Stimulated activated CD8-positive, alpha-beta memory T cell treated with anti-CD3 and anti-CD28 coated beads, Interleukin-15, amount 100 ng/mL, for 1 hour (primary cell): ENCODE results near the gene SHKBP1.
"Not testable (repeated sequence)": the region's sequence is repeated elsewhere in the genome, so short reads cannot be mapped to it uniquely, and the experiment has no call there.

ENCODE experiments used
- DNase-seq: peaks from one replicate; pipeline ENCODE4 v3.0.0-alpha.2; 2020; ENCODE audit warnings: low read depth

The SHKBP1 gene

DNA sequence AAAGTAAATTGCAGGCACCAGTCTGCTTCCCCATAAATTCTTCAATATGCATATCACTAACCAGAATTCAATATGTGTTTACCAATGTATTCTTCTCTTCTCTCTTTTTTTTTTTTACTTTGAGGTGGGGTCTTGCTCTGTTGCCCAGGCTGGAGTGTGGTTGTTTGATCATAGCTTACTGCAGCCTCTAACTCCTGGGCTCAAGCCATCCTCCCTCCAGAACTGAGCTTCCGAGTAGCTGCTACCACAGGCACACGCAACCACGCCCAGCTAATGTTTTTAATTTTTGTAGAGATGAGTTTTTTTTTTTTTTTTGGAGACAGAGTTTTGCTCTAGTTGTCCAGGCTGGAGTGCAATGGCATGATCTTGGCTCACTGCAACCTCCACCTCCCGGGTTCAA lies 41.3 kb downstream of the SHKBP1 start:
- DNase-seq = no peak

DNA sequence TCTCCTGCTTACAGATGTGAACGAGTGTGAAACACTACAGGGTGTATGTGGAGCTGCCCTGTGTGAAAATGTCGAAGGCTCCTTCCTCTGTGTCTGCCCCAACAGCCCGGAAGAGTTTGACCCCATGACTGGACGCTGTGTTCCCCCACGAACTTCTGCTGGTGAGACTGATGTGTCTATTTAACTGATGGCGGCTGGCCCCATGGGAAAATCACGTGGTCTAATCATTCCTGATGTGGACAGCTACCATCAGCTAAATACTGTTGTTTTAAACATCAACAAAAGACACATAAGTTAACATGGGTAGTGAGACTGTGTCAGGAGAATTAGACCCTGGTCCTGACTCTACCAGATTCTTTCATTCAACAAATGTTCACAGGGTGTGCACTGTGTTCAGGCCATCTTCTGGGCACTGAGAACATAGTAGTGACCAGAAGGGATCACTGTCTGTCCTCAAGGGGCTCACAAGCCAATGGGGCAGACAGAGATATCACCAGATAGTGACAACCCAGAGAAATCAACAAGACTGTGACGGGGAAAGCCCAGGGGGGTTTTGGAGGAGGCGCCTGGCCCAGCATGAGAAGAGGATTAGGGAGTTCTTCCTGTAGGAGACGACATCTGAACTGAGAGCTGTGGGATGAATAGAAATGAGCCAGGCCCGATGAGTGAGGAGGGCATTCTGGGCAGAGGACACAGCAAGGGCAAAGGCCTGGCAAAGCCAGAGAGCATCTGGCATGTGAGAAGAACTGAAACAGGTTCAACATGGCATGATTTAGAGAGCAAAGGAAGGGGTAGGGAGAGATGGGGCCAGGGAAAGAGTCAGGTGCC lies 42.9 kb downstream of the SHKBP1 start:
- no peak for DNase-seq

DNA sequence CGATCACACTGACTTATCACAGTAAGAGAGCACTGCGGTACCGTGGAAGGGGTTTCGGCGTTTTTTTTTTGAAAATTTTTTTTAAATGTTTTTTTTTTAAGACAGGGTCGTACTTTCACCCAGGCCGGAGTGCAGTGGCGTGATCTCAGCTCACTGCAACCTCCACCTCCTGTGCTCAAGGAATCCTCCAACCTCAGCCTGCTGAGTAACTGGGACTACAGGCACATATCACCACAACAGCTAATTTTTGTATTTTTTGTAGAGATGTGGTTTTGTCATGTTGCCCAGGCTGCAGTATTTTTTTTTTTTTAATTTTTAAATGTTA lies 43.5 kb downstream of the SHKBP1 start:
- no peak for DNase-seq

DNA sequence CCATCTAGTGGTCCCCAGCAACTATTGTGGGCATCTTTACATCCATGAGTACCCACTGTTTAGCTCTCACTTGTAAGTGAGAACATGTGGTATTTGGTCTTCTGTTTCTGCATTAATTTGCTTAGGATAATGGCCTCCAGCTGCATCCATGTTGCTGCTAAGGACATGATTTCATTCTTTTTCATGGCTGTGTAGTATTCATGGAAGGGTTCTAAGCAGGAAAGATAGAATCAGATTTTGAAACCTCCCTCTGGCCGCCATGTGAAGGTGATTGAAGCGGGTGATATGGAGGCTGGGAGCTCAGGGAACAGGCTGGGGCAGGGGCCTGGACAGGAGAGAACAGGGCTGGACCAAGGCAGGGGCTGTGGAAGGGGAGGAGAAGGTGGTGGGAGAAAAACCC lies 44.6 kb downstream of the SHKBP1 start:
- no peak for DNase-seq

DNA sequence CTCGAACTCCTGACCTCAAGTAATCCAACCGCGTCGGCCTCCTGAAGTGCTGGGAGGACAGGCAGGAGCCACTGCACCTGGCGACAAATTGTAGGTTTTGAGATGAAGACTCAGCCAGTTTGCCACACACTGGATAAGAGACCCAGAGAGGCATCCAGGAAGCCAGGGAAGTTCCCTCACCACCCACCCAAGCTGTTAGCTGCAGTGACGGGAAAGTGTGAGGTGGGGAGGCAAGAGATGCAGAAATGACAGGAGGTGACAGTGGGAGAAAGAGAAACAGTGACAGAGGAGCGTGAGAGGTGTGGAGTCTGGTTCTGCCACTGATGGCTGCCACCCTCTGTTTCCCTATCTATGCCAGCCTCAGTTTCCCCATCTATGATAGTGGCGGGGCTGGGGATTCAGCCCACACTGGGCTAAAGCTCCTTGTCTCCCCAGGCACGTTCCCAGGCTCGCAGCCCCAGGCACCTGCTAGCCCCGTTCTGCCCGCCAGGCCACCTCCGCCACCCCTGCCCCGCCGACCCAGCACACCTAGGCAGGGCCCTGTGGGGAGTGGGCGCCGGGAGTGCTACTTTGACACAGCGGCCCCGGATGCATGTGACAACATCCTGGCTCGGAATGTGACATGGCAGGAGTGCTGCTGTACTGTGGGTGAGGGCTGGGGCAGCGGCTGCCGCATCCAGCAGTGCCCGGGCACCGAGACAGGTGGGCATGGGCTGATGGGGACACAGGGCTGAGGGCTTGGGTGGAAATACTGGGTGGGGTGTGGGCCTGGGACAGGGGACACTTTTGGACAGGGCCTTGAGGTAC lies 45.5 kb downstream of the SHKBP1 start:
- DNase-seq = no peak

DNA sequence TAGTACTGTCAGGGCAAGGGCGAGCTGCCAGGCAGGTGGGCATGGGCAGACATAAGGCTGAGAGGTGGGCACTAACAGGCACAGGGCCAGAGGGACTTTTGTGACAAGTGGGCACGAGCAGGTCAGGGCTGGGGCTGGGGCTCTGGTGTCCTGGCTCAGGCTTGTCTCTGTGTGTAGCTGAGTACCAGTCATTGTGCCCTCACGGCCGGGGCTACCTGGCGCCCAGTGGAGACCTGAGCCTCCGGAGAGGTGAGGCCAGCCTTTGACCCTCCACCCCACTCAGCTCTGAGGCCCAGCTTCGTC lies 46.1 kb downstream of the SHKBP1 start:
- no peak for DNase-seq

DNA sequence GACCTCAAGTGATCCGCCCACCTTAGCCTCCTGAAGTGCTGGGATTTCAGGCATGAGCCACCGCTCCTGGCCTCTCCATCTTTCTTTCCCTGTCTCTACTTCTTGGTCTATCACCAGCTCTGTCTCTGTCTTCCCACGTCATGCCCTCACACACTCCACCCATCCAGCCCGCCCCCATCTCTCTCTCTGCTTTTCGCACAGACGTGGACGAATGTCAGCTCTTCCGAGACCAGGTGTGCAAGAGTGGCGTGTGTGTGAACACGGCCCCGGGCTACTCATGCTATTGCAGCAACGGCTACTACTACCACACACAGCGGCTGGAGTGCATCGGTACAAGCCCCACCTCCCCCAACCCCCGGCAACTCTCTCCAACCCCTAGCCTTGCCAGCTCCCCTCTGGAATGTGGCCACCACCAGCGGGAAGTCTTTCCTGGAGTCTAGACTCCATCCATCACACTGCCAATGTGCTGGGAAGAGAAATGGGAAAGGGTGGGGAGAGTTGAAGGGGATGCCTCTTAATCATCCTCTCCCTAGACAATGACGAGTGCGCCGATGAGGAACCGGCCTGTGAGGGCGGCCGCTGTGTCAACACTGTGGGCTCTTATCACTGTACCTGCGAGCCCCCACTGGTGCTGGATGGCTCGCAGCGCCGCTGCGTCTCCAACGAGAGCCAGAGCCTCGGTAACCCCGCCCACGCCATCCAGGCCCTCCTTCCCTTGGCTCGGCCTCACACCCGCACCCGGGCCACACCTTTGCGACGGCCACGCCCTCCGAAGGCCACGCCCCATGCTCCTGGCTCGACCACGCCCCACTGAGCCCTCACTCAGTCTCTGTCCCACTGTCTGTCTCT lies 47.0 kb downstream of the SHKBP1 start:
- no peak for DNase-seq

DNA sequence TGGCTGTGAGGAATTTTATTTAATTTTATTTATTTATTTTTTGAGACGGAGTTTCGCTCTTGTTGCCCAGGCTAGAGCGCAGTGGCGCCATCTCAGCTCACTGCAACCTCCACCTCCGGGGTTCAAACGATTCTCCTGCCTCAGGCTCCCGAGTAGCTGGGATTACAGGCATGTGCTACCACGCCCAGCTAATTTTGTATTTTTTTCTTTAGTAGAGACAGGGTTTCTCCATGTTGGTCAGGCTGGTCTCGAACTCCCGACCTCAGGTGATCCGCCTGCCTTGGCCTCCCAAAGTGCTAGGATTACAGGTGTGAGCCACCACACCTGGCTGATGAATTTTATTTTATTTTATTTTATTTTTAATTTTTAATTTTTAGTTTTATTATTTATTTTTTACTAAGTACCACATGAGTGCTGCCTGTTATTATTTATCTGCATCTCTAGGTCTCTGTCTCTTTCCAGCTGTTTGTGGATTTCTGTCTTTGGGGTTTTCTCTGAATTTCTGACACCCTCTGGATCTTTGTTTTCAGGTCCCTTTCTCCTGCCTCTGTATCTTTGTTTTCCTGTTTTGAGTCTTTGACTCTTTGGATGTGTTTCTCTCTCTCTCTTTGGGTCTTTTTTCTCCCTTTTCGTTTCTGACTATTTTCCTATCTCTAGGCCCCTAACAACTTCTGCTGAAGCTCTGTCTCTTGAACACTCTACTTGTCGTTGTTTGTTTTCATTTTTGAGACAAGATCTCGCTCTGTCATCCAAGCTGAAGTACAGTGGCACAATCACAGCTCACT lies 47.9 kb downstream of the SHKBP1 start:
- not testable (repeated sequence) for DNase-seq

DNA sequence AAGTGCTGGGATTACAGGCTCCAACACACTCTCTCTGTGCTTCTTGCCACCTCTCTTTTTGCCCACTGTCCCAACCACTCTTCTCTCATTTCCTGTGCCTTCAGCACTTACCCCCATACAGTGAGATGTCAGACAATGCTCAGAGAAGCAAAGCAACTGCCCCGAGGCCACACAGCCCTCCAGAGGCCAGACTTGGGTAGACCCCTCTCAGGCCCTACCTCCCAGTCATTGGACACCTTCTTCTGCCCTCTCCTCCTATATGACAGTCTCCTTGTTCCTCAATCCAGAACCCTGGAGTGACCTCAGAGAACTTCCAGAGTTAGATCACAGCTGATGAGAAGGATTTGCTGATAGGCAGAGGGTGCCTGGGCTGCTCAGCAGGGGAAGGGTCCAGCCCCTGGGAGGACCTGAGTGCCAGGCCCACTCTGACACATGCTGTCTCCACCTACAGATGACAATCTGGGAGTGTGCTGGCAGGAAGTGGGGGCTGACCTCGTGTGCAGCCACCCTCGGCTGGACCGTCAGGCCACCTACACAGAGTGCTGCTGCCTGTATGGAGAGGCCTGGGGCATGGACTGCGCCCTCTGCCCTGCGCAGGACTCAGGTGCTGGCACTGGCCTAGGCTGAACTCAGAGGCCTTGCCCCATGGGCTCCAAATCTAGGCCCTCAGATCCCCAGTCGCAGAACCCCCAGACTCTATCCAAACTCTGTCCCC lies 48.9 kb downstream of the SHKBP1 start:
- no peak for DNase-seq

DNA sequence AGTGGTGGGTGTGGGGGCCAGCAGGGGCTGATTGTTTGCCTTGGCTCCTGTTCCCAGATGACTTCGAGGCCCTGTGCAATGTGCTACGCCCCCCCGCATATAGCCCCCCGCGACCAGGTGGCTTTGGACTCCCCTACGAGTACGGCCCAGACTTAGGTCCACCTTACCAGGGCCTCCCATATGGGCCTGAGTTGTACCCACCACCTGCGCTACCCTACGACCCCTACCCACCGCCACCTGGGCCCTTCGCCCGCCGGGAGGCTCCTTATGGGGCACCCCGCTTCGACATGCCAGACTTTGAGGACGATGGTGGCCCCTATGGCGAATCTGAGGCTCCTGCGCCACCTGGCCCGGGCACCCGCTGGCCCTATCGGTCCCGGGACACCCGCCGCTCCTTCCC lies 50.2 kb downstream of the SHKBP1 start:
- no peak for DNase-seq

DNA sequence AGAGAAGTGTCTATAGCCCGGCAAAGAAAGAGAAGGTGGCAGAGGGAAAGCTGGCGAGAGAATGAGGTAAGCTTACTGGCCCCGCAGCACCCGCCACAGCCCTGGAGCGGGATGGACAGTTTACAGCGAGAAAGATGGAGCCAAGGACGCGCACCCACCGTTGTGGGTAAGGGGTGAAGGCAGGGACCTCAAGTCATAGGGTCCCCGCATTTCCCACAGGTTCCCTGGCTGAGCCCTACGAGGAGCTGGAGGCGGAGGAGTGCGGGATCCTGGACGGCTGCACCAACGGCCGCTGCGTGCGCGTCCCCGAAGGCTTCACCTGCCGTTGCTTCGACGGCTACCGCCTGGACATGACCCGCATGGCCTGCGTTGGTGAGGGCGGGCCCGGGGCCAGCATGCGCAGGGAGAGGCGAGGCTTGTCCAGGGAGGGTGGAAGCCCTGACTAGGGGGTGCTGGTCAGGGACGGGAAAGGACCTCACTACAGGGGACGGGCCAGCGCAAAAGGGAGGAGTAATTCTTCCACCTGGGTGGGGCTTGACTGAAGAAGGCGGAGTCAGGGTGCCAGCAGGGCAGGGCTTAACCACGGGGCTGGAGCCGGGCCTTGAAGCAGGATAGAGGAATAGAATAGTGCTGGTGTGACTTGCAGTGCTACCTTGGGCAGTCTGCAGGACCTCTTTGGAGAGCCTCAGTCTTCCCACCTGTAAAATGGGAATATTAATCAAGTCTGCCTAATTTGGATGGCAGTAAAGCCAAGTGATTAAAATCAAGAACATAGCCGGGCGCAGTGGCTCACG lies 51.0 kb downstream of the SHKBP1 start:
- no peak for DNase-seq

DNA sequence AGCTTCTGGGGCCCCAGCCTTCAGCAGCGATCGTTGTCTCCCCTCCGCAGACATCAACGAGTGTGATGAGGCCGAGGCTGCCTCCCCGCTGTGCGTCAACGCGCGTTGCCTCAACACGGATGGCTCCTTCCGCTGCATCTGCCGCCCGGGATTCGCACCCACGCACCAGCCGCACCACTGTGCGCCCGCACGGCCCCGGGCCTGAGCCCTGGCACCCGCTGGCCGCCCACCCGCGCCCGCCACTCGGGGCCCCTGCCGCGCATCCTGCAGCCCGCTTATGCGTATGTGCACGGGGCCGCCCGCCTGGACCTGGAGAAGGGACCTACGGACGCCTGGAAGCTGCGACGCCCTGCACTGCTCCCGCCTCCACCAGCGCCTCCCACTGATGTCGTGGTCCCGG lies 52.7 kb downstream of the SHKBP1 start:
- no peak for DNase-seq

DNA sequence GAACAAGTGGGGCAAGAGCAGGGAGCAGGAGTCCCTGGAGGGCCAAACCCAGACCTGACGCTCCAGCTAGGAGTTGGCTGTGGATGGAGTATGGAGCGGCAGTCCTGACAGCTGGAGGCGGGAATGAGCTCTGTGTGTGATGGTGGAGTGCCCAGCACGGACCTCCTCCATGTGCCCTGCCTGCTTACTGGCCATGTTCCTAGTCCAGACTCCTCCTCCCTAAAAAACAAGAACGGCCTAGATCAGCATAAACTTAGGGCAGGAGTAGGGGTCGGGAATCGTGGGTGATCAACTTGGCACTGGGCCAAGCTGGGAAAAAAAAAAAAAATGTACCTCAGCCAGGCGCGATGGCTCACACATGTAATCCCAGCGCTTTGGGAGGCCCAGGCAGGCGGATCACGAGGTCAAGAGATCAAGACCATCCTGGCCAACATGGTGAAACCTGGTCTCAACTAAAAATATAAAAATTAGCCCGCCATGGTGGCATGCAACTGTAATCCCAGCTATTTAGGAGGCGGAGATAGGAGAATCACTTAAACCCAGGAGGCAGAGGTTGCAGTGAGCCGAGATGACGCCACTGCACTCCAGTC lies 54.0 kb downstream of the SHKBP1 start:
- DNase-seq = no peak

DNA sequence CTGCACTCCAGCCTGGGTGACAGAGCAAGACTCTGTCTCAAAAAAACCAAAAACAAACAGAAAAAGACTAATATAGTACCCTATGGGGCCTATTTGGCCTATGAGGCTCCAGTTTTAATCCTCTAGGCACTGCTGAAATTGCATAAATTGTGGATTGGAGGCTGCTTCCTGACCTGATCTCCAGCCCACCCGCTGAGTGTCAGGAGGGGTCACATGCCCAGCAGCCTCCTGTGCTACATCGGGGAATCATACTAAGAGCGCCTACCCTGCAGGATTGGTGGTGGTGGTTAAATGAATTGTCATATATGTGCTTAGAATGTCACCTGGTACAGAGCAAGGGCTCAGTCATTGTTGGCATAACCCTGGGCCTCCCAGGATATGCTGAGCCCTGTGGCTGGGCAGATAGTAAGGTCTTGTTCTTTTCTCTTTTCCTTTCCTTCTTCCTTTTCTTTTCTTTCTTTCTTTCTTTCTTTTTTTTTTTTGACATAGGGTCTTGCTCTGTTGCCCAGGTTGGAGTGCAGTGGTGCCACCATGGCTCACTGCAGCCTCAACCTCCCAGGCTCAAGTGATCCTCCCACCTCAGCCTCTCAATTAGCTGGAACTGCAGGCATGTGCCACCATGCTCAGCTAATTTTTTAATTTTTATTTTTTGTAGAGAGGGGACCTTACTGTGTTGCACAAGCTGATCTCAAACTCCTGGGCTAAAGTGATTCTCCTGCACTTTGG lies 55.8 kb downstream of the SHKBP1 start:
- DNase-seq = no peak

DNA sequence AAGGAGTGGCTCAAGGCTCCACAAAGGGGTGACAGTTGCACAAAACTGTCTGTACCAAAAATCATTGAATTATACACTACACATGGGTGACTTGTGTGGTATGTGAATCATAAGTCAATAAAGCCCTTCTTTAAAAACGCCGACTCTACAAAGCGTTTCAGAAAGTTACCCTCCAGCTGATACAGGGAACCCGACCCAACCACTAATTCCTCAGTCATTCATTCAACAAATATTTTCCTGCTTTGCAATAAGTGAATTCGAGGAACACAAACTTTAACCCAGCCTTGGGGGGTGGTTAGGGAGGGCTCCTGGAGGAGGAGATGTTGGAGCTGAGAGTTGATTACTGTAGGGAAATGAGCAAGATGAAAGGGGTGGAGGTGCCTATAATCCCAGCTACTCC lies 56.5 kb downstream of the SHKBP1 start:
- no peak for DNase-seq

DNA sequence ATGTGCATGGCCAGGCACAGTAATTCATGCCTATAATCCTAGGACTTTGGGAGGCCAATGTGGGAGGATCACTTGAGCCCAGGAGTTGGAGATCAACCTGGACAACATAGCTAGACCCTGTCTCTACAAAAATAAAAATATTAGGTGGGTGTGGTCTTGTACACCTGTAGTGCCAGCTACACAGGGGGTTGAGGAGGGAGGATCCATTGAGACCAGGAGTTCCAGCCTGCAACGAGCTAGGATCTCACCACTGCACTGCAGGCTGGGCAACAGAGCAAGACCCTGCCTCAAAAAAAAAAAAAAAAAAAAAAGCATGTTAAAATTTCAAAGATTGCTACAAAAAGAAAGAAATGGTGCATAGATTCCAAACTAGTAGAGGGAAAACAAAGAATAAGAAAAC lies 61.7 kb downstream of the SHKBP1 start:
- no peak for DNase-seq

DNA sequence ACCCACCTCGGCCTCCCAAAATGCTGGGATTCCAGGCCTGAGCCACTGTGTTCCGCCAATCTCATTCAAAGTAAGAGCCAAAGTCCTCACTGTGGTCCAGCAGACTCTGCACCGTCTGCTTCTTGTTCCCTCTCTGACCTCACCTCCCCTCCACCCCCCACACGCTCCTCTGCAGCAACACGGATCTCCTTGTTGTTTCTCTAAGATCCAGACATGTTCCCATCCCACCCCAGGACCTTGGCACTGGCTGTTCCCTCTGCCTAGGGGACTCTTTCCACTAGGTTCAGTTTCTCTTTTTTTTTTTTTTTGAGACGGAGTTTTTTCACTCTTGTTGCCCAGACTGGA lies 62.9 kb downstream of the SHKBP1 start:
- DNase-seq = no peak

DNA sequence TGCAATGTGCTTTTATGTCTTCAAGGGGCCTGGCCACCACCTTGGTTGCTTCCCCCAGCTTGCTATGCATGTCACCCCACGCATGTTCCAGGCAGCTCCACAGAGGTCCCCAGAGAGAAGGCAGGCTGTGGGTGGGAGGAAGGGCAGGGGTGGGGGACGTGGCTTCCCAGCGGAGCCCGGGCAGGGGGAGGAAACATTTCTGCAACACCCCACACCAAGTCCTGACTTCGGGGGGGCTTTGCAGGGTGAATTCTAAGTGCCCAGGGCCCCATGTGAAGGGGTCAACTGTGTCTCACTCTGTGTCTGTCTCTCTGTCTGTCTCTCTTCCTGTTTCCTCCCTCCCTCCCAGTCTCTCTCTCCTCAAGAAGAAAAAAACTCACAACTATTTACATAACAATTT lies 64.1 kb downstream of the SHKBP1 start:
- DNase-seq = no peak
